ENCODE measurements around the gene CD63. TPM values are rescaled to one million over a fixed set of nuclear protein-coding genes. Genes with fewer than 3 reads are reported as not detected.
A peak's percentile ranks its signal among the peaks of the same experiment; 100 is the strongest.

CD63 gene
- total and polyA plus RNA-seq, 12 donors = 796 to 2,350 (median 1,526) TPM

GRCh38 chr12:55711786-55712553, 16.8 kb downstream of the CD63 start:
- Histone ChIP-seq H3K27me3 (no peaks in the 10 kb centered on the region), H3K4me3 (no peak overlapping the region), H3K27ac (no peak overlapping the region), H3K4me1 (replicated peaks in 1 of 2) (peaks cover 15 to 36% of the 10 kb centered on the region in 2 donors), H3K36me3 (replicated peaks in 1 of 2) (no peaks in the 10 kb centered on the region), H3K9me3 (replicated peaks in 1 of 3) (no peaks in the 10 kb centered on the region)
- 56 to 65% (median 59%) methylated on average over 4 of the region's 4 CpGs for WGBS, 4 donors
- TF ChIP-seq POLR2A (IDR thresholded peaks at IDR 0.05) (no peak), CTCF (IDR thresholded peaks at IDR 0.05) (no peak)
- no peak for DNase-seq
- intact Hi-C loops (cut with DNase I) = no loop called here

- DNase-seq = no peak
- Histone ChIP-seq H3K4me1 (replicated peaks in 1 of 2) (peaks cover 6 to 24% of the 10 kb centered on the region in 2 donors), H3K27ac (no peak overlapping the region), H3K27me3 (no peaks in the 10 kb centered on the region), H3K36me3 (replicated peaks in 1 of 2) (no peaks in the 10 kb centered on the region), H3K9me3 (replicated peaks in 1 of 3) (no peaks in the 10 kb centered on the region), H3K4me3 (no peak overlapping the region)
- 17 to 25% (median 22%) methylated on average over 3 of the region's 3 CpGs for whole genome bisulfite sequencing, 4 donors
- no peak for TF ChIP-seq CTCF (IDR thresholded peaks at IDR 0.05)
- TF ChIP-seq POLR2A (IDR thresholded peaks at IDR 0.05) = no peak
- intact Hi-C loops (cut with DNase I) = no loop called here
These were observed 20.0 kb downstream of the CD63 start for GRCh38 chr12:55708695-55709233.

- WGBS, 4 donors = 0 to 2% (median 1%) methylated on average over 20 to 39 of the region's 39 CpGs
- H3K36me3 ChIP-seq (replicated peaks in 1 of 2) = no peaks in the 10 kb centered on the region
- peak in 4 of 7 donors; percentile 50 to 70 (median 66) for DNase-seq
- intact Hi-C loops (cut with DNase I) = no loop called here
- peak within 1 kb of the TSS in 2 of 4 donors; percentile 16 to 72 for H3K4me3 ChIP-seq
- no peak for TF ChIP-seq POLR2A (IDR thresholded peaks at IDR 0.05)
- no peak for TF ChIP-seq CTCF (IDR thresholded peaks at IDR 0.05)
- H3K27me3 ChIP-seq = no peaks in the 10 kb centered on the region
- H3K27ac ChIP-seq = peak within 1 kb of the TSS in 1 of 5 donors; percentile 63
- no peaks in the 10 kb centered on the region for H3K9me3 ChIP-seq (replicated peaks in 1 of 3)
- H3K4me1 ChIP-seq (replicated peaks in 1 of 2) = peaks cover 6 to 24% of the 10 kb centered on the region in 2 donors
These were observed 20.7 kb downstream of the CD63 start, which contains the start of gene ITGA7 for GRCh38 chr12:55707841-55708694. TSS of gene ITGA7 (minus strand) at chr12:55707904. CDS start at chr12:55707682, 222 bp downstream.

GRCh38 chr12:55707219-55707671, 21.6 kb downstream of the CD63 start:
- no peaks in the 10 kb centered on the region for H3K36me3 ChIP-seq (replicated peaks in 1 of 2)
- H3K27ac ChIP-seq = peak overlapping the region in 1 of 5 donors; percentile 63
- TF ChIP-seq POLR2A (IDR thresholded peaks at IDR 0.05) (no peak), CTCF (IDR thresholded peaks at IDR 0.05) (no peak)
- intact Hi-C loops (cut with DNase I) = no loop called here
- no peaks in the 10 kb centered on the region for H3K27me3 ChIP-seq
- peak overlapping the region in 2 of 4 donors; percentile 16 to 72 for H3K4me3 ChIP-seq
- WGBS, 4 donors = 6 to 12% (median 7%) methylated on average over 8 to 22 of the region's 22 CpGs
- H3K4me1 ChIP-seq (replicated peaks in 1 of 2) = peaks cover 6 to 24% of the 10 kb centered on the region in 2 donors
- peak in 1 of 7 donors; percentile 40 for DNase-seq
- H3K9me3 ChIP-seq (replicated peaks in 1 of 3) = no peaks in the 10 kb centered on the region

All from adrenal gland (tissue), 12 donors.